HUES48 (cell line): Measurements from ENCODE around the gene GNRHR.
"Not testable (repeated sequence)": the region's sequence is repeated elsewhere in the genome, so short reads cannot be mapped to it uniquely, and the experiment has no call there.

Experiments used
- H3K27ac ChIP-seq: one replicate; pipeline ENCODE4 v1.7.0; 2013; ENCODE audit warnings: low read depth, low read length, inconsistent platforms
- H3K27me3 ChIP-seq: 2 replicates; pipeline ENCODE4 v1.6.1; 2013; ENCODE audit warnings: mild to moderate bottlenecking, low read length; ENCODE audit not compliant: control insufficient read depth, insufficient read depth
- H3K36me3 ChIP-seq: 2 replicates; pipeline ENCODE4 v1.6.1; 2013; ENCODE audit warnings: low read length; ENCODE audit not compliant: control insufficient read depth, insufficient read depth
- H3K4me1 ChIP-seq: 2 replicates; pipeline ENCODE4 v1.6.1; 2013; ENCODE audit warnings: mild to moderate bottlenecking, low read length; ENCODE audit not compliant: control insufficient read depth, insufficient read depth
- H3K4me3 ChIP-seq: 2 replicates; pipeline ENCODE4 v1.5.1; 2013; ENCODE audit warnings: mild to moderate bottlenecking, low read depth, low read length
- H3K9ac ChIP-seq: 2 replicates; pipeline ENCODE4 v1.6.1; 2013; ENCODE audit warnings: mild to moderate bottlenecking, low read depth, low read length, moderate library complexity
- H3K9me3 ChIP-seq: 2 replicates; pipeline ENCODE4 v1.6.1; 2013; ENCODE audit warnings: low read length; ENCODE audit not compliant: control insufficient read depth, insufficient read depth

Gene GNRHR

DNA sequence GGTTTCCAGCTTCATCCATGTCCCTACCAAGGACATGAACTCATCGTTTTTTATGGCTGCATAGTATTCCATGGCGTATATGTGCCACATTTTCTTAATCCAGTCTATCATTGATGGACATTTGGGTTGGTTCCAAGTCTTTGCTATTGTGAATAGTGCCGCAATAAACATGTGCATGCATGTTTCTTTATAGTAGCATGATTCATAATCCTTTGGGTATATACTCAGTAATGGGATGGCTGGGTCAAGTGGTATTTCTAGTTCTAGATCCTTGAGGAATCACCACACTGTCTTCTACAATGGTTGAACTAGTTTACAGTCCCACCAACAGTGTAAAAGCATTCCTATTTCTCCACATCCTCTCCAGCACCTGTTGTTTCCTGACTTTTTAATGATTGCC, 23.7 kb downstream of the GNRHR start:
- H3K27me3 ChIP-seq, H3K9ac ChIP-seq, H3K36me3 ChIP-seq, H3K4me3 ChIP-seq, H3K9me3 ChIP-seq, H3K4me1 ChIP-seq, H3K27ac ChIP-seq: not testable (repeated sequence)

DNA sequence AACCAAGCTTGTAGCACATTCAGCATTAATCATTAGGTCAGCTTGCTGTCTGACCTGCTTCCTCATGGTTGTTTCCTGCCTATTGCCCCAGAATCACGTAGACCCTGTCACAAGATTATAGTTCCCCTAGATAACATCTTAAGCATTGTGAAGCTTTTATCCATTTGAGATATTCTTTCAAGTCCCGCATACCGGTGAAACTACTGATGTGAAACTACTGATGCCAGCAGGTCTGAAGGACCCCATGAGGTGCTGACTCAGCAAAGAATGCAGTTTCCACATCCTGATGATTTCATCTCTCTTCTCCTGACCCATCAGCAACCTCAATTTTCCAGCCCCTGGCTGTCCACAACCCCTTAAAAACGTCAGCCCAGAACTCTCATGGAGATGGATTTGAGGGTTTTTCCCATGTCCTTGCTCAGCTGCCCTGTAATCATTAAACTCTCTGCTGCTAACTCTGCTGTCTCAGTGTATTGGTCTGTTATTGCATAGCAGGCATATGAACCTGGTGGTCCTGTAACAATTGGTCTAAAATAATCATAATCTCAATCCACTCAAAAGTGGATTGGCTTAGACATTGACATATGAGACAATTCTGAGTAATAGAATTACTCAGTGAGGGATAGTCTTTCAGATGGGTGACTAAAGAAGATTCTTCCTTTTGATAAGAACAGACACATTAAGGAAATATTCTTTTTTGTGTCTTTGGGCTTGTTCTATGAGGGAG, 26.9 kb downstream of the GNRHR start:
- Histone ChIP-seq H3K27ac (no peak overlapping the region), H3K36me3 (no peaks in the 10 kb centered on the region), H3K4me1 (no peaks in the 10 kb centered on the region; the same call in 1 of the 2 replicates), H3K9me3 (no peaks in the 10 kb centered on the region), H3K9ac (no peak overlapping the region), H3K27me3 (no peaks in the 10 kb centered on the region), H3K4me3 (no peak overlapping the region)

DNA sequence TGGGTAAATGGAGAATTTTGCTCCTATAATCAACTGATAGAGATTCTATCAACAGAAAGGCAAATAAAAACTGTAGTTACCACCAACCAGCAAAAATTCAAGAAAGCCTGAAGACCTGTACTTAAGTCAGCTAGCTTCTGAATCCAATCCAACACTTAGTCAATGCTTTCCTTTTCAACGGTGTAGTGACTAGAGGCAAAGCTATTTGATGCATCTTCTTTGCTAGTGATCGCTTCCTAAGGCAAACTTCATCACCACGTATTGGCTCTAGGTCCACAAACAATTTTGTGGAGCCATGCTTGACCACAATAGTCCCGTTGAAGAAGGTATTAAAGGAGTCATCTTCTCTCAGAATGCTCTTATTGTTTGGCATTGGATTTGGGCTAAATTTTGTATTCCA, 28.2 kb downstream of the GNRHR start:
- no peak overlapping the region for H3K4me3 ChIP-seq
- no peaks in the 10 kb centered on the region for H3K9me3 ChIP-seq
- H3K4me1 ChIP-seq: peaks cover 9% of the 10 kb centered on the region; the same call in 1 of the 2 replicates
- H3K27me3 ChIP-seq: no peaks in the 10 kb centered on the region
- H3K9ac ChIP-seq: no peak overlapping the region
- H3K36me3 ChIP-seq: no peaks in the 10 kb centered on the region
- no peak overlapping the region for H3K27ac ChIP-seq

DNA sequence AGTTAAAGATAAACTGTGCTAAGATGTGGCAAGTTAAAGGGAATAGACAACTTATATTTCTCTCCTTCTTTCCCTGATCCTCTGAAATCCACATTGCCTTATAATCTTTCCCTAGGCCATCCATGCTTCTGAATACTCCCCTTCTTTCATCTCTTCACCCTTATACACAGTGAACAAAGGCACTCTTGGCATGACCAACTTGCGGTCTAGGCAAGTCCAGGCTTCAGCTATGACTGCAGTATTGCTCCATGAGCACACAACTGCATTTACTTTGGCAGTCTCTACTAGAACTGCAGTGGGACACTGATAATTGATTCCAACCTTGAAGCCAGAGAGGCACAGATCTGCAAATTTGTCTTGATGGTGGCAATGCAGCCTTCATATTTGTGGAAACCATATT, 29.1 kb downstream of the GNRHR start:
- Histone ChIP-seq H3K9me3 (no peaks in the 10 kb centered on the region), H3K9ac (no peak overlapping the region), H3K27me3 (no peaks in the 10 kb centered on the region), H3K4me1 (peaks cover 9% of the 10 kb centered on the region; the same call in 1 of the 2 replicates), H3K4me3 (no peak overlapping the region), H3K27ac (no peak overlapping the region), H3K36me3 (no peaks in the 10 kb centered on the region)

DNA sequence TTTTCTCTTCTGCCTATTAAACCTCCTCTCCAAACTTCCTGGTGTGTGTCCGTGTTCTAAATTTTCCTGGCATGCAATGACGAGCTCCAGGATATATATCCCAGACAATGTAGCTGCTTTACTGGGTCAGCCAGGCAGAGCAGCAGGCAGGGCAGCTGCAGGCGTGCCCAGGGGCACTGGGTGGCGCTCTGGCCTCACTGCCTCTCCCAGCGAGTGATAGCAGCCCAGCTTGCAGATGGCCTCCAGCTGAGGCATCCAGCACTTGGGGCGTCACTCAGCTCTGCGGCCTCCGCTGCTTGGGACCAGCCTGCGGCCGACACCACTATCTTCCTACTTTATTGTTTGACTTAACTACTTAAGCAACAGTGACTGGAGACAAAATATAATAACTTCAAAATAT, 30.2 kb downstream of the GNRHR start:
- no peaks in the 10 kb centered on the region for H3K9me3 ChIP-seq
- peaks cover 9% of the 10 kb centered on the region; the same call in 1 of the 2 replicates for H3K4me1 ChIP-seq
- no peak overlapping the region for H3K4me3 ChIP-seq
- H3K9ac ChIP-seq: no peak overlapping the region
- no peak overlapping the region for H3K27ac ChIP-seq
- no peaks in the 10 kb centered on the region for H3K36me3 ChIP-seq
- no peaks in the 10 kb centered on the region for H3K27me3 ChIP-seq

DNA sequence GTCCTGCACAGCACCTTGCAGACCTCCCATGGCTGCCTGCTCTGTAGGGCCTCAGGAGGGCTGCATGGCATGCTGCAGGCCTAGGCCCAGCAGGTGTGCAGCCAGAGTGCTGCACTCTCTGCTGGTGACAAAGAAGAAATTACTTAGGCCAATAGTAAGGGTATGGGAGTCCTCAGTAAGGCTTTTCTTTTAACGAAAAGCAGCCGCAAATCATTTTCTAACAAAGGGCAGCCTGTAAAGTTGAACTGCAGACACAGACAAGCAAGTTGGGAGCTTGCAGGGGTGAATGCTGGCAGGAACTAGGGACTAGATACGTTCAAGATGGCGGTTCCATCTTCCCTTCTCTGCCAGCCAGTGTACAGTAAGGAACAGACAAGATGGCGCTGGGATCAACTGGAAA, 30.8 kb downstream of the GNRHR start:
- H3K4me1 ChIP-seq: peaks cover 9% of the 10 kb centered on the region; the same call in 1 of the 2 replicates
- H3K9ac ChIP-seq: no peak overlapping the region
- no peak overlapping the region for H3K4me3 ChIP-seq
- H3K9me3 ChIP-seq: no peaks in the 10 kb centered on the region
- no peaks in the 10 kb centered on the region for H3K36me3 ChIP-seq
- no peak overlapping the region for H3K27ac ChIP-seq
- no peaks in the 10 kb centered on the region for H3K27me3 ChIP-seq

DNA sequence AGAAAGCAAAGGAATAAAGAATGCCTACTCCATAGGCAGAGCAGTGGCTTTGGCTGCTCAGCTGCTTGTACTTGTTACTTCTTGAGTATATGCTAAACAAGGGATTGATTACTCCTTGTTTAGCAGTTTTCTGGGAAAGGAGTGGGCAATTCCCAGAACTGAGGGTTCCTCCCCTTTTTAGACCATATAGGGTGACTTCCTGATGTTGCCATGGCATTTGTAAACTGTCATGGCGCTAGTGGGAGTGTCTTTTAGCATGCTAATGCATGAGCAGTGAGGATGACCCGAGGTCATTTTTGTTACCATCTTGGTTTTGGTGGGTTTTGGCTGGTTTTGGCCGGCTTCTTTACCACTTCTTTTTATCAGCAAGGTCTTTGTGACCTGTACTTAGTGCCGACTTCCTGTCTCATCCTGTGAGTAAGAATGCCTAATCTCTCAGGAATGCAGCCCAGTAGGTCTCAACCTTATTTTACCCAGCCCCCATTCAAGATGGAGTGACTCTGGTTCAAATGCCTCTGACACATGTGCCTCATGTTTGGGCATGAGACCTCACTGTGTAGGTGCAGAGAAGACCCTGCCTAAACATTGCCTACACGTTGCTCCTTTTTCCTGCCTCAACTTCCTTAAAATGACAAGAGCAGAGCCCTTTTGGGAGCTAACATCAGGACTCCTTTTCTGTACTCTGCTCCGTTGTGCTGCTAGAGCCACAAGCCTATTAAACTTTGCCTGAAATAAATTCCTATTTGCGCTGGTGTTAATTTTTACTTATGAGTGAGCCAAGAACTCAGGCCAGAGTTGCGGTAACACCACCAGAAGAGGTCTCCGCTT, 32.2 kb downstream of the GNRHR start:
- H3K4me3 ChIP-seq: no peak overlapping the region
- H3K36me3 ChIP-seq: no peaks in the 10 kb centered on the region
- H3K9ac ChIP-seq: no peak overlapping the region
- H3K27me3 ChIP-seq: no peaks in the 10 kb centered on the region
- peak overlapping the region; percentile 56 for H3K27ac ChIP-seq
- H3K9me3 ChIP-seq: no peaks in the 10 kb centered on the region
- peaks cover 9% of the 10 kb centered on the region; the same call in 1 of the 2 replicates for H3K4me1 ChIP-seq

DNA sequence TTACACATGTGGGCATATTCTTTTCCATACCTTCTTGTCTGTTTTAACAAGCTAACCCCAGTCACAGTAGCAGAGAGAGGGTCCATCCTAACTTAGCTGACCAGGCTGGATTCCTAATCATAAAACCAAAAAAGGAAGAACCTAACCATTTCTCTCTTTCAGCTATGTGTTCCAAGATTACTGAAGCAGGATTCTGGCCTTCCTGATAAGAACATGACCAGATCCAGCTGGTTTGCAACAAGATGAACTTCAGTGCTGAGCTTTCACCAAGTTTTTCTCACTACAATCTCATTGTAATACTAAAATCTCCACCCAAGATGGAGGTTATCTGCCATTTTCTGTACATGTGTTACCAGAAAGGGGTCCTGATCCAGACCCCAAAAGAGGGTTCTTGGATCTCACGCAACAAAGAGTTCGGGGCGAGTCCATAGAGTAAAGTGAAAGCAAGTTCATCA, 32.8 kb downstream of the GNRHR start:
- Histone ChIP-seq H3K36me3 (no peaks in the 10 kb centered on the region; the same call in 1 of the 2 replicates), H3K4me1 (peaks cover 9% of the 10 kb centered on the region; the same call in 1 of the 2 replicates), H3K9me3 (no peaks in the 10 kb centered on the region), H3K27me3 (no peaks in the 10 kb centered on the region), H3K27ac (peak overlapping the region; percentile 56), H3K4me3 (no peak overlapping the region), H3K9ac (no peak overlapping the region)

DNA sequence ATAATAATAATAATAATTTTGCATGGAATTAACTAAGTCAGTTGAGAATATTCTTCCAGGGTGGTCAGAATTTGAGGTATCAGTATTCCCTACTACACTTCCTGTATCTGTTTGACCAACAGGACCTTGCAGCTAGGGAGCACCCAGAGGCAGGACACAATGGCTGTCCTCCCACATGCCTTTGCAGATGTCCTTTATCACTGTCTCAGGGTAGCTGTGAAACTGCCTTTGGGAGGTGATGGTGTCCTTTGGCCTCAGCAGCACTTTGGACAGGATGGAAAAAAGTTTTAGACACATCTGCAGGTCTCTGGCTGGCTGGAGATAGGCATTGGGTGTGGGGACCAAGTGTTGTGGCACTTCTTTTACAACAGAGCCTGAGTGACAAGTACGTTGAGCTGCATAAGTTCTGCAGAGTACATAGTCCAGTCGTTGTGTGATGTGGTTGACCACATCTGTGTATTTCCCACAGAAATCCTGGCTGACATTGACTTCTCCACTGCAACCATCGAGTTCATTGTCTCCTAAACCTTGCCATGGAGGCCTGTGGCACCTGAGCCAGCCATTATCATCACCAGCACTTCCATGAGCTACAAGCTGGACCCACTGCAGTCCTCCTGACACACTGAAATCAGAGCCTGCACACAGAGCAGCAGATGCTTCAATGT, 34.1 kb downstream of the GNRHR start:
- Histone ChIP-seq H3K27ac (no peak overlapping the region), H3K27me3 (no peaks in the 10 kb centered on the region), H3K4me1 (peaks cover 9% of the 10 kb centered on the region; the same call in 1 of the 2 replicates), H3K36me3 (no peaks in the 10 kb centered on the region; the same call in 1 of the 2 replicates), H3K9ac (no peak overlapping the region), H3K4me3 (no peak overlapping the region), H3K9me3 (no peaks in the 10 kb centered on the region)

DNA sequence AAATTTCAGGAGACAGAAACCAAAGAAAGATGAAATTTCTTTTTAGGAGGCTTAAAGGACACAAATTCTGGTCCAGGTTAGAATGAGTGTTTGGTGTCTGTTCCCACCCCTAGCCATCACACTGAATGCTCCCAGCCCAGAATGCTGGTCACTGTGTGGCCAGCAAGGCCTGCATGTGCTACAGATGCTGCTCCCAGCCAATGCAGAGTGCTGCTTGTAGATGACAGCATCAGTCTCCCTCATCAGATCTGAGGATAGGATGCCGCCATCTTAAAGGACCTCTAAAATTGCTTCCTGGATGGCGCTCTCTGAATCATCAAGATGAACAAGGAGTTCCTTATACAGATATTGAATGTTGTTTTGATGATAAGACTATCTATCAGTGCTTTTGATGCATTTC, 35.3 kb downstream of the GNRHR start:
- Histone ChIP-seq H3K27ac (no peak overlapping the region), H3K9me3 (no peaks in the 10 kb centered on the region), H3K4me1 (peaks cover 11% of the 10 kb centered on the region; the same call in 1 of the 2 replicates), H3K27me3 (no peaks in the 10 kb centered on the region), H3K36me3 (no peaks in the 10 kb centered on the region; the same call in 1 of the 2 replicates), H3K4me3 (no peak overlapping the region), H3K9ac (no peak overlapping the region)
